ENCODE data around the gene CDKAL1.

CDKAL1 gene

DNA sequence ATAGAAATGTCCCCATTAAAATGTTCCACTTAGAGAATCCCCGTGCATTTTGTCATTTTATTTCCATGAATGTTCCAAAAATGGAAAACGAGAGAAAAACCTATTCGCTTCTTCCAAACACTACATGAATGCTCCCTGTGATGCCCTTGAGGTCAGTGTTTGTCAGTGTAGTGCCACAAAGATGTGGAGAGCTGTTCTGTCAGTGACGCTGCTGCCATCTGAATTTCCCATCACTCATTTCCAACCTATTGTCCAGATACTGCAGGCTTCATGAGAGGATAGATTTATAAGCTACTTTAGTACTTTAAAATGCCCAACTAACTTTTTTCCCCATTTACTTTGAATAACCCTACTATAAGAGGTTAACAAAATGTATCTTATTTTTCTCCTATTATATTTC is 335.8 kb downstream of the CDKAL1 start:
- Histone ChIP-seq H3K27me3 (ENCODE audit: insufficient read depth, low read length) (no peaks in the 10 kb centered on the region), H3K79me2 (ENCODE audit: control insufficient read depth, insufficient read depth, low read length, unreplicated experiment) (no peaks in the 10 kb centered on the region), H3K4me3 (ENCODE audit: low read depth, low read length) (no peak overlapping the region), H2AFZ (ENCODE audit: low read length, unreplicated experiment) (no peak overlapping the region), H3K4me1 (ENCODE audit: control insufficient read depth, insufficient read depth, low read length, unreplicated experiment) (no peaks in the 10 kb centered on the region), H3K36me3 (ENCODE audit: insufficient read depth, low read length) (no peaks in the 10 kb centered on the region), H3K27ac (ENCODE audit: low read depth, low read length) (no peak overlapping the region)

DNA sequence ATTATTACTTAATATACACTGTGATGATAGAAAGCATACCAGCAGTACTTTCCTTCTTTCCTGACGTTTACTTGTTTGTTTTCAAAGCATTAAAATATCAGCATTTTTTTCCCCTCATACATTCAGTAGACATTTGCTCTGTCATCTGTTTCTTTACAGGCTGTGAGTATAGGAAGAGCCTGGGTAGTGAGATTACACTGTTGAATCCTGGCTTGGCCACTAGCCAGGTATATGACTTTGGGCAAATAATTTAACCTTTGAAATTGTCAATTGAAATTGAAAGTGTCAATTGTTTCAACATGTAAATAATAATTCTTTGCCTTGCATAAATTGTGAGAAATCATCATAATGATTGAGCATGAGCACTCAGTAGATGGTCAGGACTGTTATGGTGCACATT is 336.2 kb downstream of the CDKAL1 start:
- Histone ChIP-seq H3K36me3 (ENCODE audit: insufficient read depth, low read length) (no peaks in the 10 kb centered on the region), H3K4me1 (ENCODE audit: control insufficient read depth, insufficient read depth, low read length, unreplicated experiment) (no peaks in the 10 kb centered on the region), H2AFZ (ENCODE audit: low read length, unreplicated experiment) (no peak overlapping the region), H3K79me2 (ENCODE audit: control insufficient read depth, insufficient read depth, low read length, unreplicated experiment) (no peaks in the 10 kb centered on the region), H3K27ac (ENCODE audit: low read depth, low read length) (no peak overlapping the region), H3K27me3 (ENCODE audit: insufficient read depth, low read length) (no peaks in the 10 kb centered on the region), H3K4me3 (ENCODE audit: low read depth, low read length) (no peak overlapping the region)

DNA sequence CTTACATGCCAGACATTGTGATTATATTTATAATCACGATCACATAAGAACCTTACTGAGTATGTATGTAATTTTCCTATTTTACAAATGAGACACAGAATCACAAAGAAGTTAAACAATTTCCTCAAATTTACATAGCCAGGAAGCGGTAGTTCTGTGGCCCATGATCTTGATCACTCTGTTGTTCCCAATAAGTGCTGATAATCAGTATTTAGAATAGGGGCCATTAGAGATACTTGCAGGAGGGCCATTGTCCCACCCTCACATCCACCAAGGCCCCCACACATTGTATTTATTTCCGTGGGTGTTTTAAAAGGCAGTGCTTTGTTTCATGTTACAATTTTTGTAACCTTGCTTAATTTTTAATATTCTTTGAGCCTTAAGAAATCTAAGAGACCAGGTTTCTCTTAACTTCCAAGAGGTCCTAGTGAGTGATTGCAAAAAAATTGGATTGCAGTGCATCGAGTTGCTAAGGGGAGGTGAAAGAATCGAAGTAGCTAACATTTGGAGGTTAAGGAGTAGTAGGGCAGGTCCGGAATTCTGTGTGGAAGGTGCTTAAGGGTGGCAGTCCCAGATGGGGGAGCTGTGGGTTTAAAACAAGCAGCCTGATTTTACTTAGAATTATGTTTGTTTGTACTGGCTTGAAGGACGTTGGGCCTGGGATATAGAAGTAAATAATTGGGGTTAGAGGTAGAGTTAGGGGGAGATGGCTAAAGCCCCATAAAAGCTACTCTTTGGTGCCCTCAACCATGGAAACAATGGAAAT is 339.4 kb downstream of the CDKAL1 start:
- Histone ChIP-seq H2AFZ (ENCODE audit: low read length, unreplicated experiment) (no peak overlapping the region), H3K4me1 (ENCODE audit: control insufficient read depth, insufficient read depth, low read length, unreplicated experiment) (peaks cover 25% of the 10 kb centered on the region), H3K27ac (ENCODE audit: low read depth, low read length) (no peak overlapping the region), H3K36me3 (ENCODE audit: insufficient read depth, low read length) (no peaks in the 10 kb centered on the region), H3K79me2 (ENCODE audit: control insufficient read depth, insufficient read depth, low read length, unreplicated experiment) (no peaks in the 10 kb centered on the region), H3K4me3 (ENCODE audit: low read depth, low read length) (no peak overlapping the region), H3K27me3 (ENCODE audit: insufficient read depth, low read length) (no peaks in the 10 kb centered on the region)

DNA sequence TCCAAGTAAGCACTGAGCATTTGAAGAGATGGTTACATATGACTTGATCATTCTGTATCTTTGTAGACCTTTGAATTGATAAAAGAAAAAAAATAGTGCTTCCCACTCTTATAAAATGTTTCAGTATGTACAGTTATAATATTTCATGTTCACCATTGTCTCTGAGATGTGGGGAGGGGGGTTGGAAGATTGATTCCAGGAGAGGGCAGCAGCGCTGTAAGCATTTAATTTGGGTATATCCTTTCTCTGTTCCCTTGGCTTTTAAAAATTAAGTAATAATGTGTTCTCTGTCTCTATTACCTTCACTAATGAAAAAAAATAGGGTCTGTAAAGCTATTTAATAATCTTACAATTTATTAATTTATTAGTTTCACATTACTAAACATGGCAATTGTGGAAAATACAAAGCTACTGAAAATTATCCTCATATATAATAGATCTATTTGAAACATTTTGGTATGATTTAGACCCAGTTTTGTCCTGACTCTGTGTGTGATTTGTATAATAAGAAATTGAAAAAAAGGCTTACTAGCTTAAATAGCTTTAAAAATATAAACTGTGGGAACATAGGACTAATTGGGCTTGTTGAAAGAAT is 341.2 kb downstream of the CDKAL1 start:
- Histone ChIP-seq H3K27me3 (ENCODE audit: insufficient read depth, low read length) (no peaks in the 10 kb centered on the region), H3K79me2 (ENCODE audit: control insufficient read depth, insufficient read depth, low read length, unreplicated experiment) (no peaks in the 10 kb centered on the region), H3K4me3 (ENCODE audit: low read depth, low read length) (no peak overlapping the region), H3K36me3 (ENCODE audit: insufficient read depth, low read length) (no peaks in the 10 kb centered on the region), H3K27ac (ENCODE audit: low read depth, low read length) (no peak overlapping the region), H3K4me1 (ENCODE audit: control insufficient read depth, insufficient read depth, low read length, unreplicated experiment) (peaks cover 34% of the 10 kb centered on the region), H2AFZ (ENCODE audit: low read length, unreplicated experiment) (no peak overlapping the region)

DNA sequence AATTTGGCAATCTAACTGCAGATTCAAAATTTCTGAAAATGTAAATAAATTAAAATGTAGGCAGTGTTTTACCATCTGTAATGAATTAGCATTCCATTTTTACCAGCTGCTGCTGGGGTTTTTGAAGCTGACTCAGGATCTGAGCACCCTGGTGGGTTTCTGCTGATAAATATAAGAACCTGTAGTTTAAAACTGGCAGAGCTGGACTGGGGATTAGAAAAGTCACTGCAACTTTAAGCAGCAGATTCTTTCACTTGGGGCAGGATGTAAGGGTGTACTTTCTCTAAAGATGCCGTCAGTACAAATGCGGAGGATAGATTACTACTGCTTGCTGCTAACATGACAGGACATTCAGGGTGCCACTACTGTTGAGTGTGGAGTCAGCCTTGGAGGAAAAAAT is 341.8 kb downstream of the CDKAL1 start:
- Histone ChIP-seq H3K27ac (ENCODE audit: low read depth, low read length) (no peak overlapping the region), H3K27me3 (ENCODE audit: insufficient read depth, low read length) (no peaks in the 10 kb centered on the region), H2AFZ (ENCODE audit: low read length, unreplicated experiment) (no peak overlapping the region), H3K4me3 (ENCODE audit: low read depth, low read length) (no peak overlapping the region), H3K4me1 (ENCODE audit: control insufficient read depth, insufficient read depth, low read length, unreplicated experiment) (peaks cover 34% of the 10 kb centered on the region), H3K36me3 (ENCODE audit: insufficient read depth, low read length) (no peaks in the 10 kb centered on the region), H3K79me2 (ENCODE audit: control insufficient read depth, insufficient read depth, low read length, unreplicated experiment) (no peaks in the 10 kb centered on the region)

DNA sequence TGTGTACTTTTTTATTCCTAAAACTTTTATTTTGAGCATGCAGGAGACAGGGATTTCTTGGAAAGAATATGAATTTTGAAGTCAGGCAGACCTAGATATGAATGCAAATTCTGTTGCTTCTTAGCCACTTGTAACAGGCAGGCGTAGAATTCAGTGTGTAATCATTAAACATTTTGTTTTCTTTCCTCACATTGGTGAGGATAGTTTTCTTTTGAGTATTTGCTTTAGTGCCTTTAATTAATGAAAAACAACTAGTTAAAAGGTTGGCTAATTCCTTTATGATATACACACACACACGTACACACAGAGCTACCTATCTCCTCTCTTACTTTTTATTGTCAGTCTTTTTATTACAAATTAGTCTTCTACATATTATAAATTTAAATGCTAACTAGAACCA is 342.3 kb downstream of the CDKAL1 start:
- Histone ChIP-seq H3K27ac (ENCODE audit: low read depth, low read length) (peak overlapping the region; percentile 75; the same call in 1 of the 2 replicates), H3K27me3 (ENCODE audit: insufficient read depth, low read length) (no peaks in the 10 kb centered on the region), H2AFZ (ENCODE audit: low read length, unreplicated experiment) (no peak overlapping the region), H3K79me2 (ENCODE audit: control insufficient read depth, insufficient read depth, low read length, unreplicated experiment) (no peaks in the 10 kb centered on the region), H3K4me1 (ENCODE audit: control insufficient read depth, insufficient read depth, low read length, unreplicated experiment) (peaks cover 34% of the 10 kb centered on the region), H3K4me3 (ENCODE audit: low read depth, low read length) (no peak overlapping the region), H3K36me3 (ENCODE audit: insufficient read depth, low read length) (no peaks in the 10 kb centered on the region)

DNA sequence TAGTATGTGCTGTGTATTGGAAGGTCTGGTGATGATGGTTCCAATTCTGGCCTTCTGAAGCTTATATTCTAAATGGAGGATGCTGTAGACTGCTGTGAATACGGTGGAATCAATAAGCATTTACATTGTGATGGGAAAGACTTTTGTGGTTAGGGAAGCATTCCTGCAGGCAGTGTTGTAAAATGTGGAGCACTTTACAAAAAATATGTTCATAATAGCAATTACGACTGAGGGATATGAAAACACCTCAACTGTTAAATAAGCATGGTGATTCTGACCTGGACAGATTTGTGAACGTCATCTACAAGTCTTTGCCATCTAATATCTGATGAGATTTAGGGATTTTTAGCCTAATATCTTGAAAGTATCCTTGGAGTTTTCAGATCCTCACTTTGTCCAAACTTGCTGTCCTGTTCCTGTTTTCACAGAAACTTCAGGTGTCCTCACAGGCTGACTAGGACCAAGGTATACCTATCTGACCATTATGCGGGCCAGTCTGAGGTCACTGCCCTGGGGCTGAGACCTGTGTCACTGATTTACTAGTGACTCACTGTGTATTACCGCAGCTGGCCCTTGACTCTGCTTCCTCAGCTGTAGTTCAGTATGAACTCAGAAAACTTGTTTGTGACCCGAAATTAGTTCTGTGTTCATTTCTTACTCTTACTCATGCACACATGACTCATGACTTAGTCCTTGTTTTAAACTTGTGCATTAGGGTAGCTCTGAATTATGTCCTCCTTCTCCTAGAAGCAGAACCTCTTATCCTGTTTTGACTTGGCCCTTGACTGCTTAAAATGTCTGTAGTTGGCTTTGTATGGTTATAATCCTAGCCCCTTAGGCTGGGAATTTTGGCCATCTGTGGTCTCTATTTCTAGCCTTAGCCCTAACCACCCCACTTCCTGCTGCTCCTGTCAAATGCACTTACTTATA is 343.0 kb downstream of the CDKAL1 start:
- H3K27ac ChIP-seq (ENCODE audit: low read depth, low read length), result peak overlapping the region; percentile 75

DNA sequence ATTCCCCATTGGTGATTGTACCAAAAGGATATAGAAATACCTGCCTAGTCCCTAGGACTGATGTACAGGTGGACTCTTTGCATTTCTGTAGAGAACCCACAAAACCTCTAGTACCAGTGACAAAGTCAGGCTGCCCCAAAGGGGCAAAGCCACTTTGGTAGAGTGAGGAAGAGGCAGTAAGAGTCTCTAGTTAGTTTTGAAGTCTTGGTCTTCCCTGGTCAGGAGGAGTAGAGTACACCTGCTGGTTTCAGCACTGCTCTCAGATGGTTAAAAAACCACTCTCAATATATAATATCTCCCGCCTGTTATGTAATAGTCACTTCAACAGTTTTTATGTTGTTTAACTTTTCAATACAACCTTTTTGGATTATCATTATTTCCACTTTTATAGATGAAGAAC is 344.9 kb downstream of the CDKAL1 start:
- Histone ChIP-seq H3K27me3 (ENCODE audit: insufficient read depth, low read length) (no peaks in the 10 kb centered on the region), H3K79me2 (ENCODE audit: control insufficient read depth, insufficient read depth, low read length, unreplicated experiment) (no peaks in the 10 kb centered on the region), H3K36me3 (ENCODE audit: insufficient read depth, low read length) (peaks cover 10% of the 10 kb centered on the region), H3K27ac (ENCODE audit: low read depth, low read length) (no peak overlapping the region), H2AFZ (ENCODE audit: low read length, unreplicated experiment) (no peak overlapping the region), H3K4me1 (ENCODE audit: control insufficient read depth, insufficient read depth, low read length, unreplicated experiment) (peaks cover 34% of the 10 kb centered on the region), H3K4me3 (ENCODE audit: low read depth, low read length) (no peak overlapping the region)

More for the DNA sequence above, 343.0 kb downstream of the CDKAL1 start:
- no peak overlapping the region for H2AFZ ChIP-seq (ENCODE audit: low read length, unreplicated experiment)
- no peaks in the 10 kb centered on the region for H3K79me2 ChIP-seq (ENCODE audit: control insufficient read depth, insufficient read depth, low read length, unreplicated experiment)
- H3K4me3 ChIP-seq (ENCODE audit: low read depth, low read length), result no peak overlapping the region
- H3K4me1 ChIP-seq (ENCODE audit: control insufficient read depth, insufficient read depth, low read length, unreplicated experiment), result peaks cover 34% of the 10 kb centered on the region
- no peaks in the 10 kb centered on the region for H3K27me3 ChIP-seq (ENCODE audit: insufficient read depth, low read length)
- peaks cover 5% of the 10 kb centered on the region; the same call in 1 of the 2 replicates for H3K36me3 ChIP-seq (ENCODE audit: insufficient read depth, low read length)

DNA sequence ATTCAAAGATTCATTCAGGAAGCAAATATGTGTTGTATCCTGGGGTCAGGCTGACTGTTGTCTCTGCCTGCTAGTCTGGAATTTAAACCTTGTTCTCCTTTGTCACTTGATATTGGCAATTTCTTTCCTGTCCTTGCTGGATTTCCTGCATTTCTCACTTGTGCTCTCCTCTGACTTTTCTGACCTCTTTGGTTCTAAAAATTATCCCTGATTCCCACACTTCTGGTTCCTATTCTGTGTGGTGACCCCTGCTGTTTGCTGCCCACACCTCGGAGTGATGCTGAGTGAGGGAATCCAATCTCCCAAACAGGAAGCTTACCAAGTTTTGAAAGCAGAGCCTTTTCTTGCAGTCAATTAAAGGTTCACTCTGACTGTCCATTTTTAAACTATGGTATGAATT is 345.3 kb downstream of the CDKAL1 start:
- no peak overlapping the region for H3K4me3 ChIP-seq (ENCODE audit: low read depth, low read length)
- no peak overlapping the region for H3K27ac ChIP-seq (ENCODE audit: low read depth, low read length)
- no peak overlapping the region for H2AFZ ChIP-seq (ENCODE audit: low read length, unreplicated experiment)
- peaks cover 10% of the 10 kb centered on the region for H3K36me3 ChIP-seq (ENCODE audit: insufficient read depth, low read length)
- no peaks in the 10 kb centered on the region for H3K79me2 ChIP-seq (ENCODE audit: control insufficient read depth, insufficient read depth, low read length, unreplicated experiment)
- H3K27me3 ChIP-seq (ENCODE audit: insufficient read depth, low read length), result no peaks in the 10 kb centered on the region
- H3K4me1 ChIP-seq (ENCODE audit: control insufficient read depth, insufficient read depth, low read length, unreplicated experiment), result peaks cover 34% of the 10 kb centered on the region

DNA sequence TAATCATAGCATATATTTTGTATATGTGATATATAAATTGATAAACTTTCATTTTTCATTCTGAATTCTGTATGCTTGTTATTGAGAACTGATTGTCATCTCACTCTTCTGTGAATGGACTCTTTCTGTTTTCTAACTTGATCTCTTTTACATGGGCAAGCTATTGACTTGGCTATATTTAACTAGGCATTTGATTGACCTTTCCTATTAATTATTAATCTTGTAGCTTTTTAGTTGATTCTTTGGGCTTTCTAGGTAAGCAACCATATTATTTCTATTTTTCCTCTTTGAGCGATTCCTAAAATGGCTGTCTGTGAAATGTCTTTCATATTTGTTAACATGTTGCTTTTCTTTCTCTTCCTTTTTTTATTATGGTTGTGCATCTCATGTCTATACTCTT is 347.1 kb downstream of the CDKAL1 start:
- Histone ChIP-seq H2AFZ (ENCODE audit: low read length, unreplicated experiment) (no peak overlapping the region), H3K36me3 (ENCODE audit: insufficient read depth, low read length) (peaks cover 10% of the 10 kb centered on the region), H3K4me3 (ENCODE audit: low read depth, low read length) (no peak overlapping the region), H3K79me2 (ENCODE audit: control insufficient read depth, insufficient read depth, low read length, unreplicated experiment) (no peaks in the 10 kb centered on the region), H3K27ac (ENCODE audit: low read depth, low read length) (no peak overlapping the region), H3K4me1 (ENCODE audit: control insufficient read depth, insufficient read depth, low read length, unreplicated experiment) (peaks cover 26% of the 10 kb centered on the region), H3K27me3 (ENCODE audit: insufficient read depth, low read length) (no peaks in the 10 kb centered on the region)

All from ACC112 (cell line).